DOHH2 (cell line): ENCODE results near the gene SOBP.

ENCODE experiments used
- CTCF ChIP-seq: fragments of 200-600 bp; sonication (generic); IDR thresholded peaks from one replicate; pipeline ENCODE4 v1.5.1; 2014; ENCODE audit warnings: antibody characterized with exemption, mild to moderate bottlenecking, low read depth, low read length; ENCODE audit not compliant: poor library complexity, severe bottlenecking
- EZH2phosphoT487 ChIP-seq: fragments of 200-600 bp; sonication (generic); IDR thresholded peaks from 2 replicates; pipeline ENCODE4 v1.6.1; 2017; ENCODE audit warnings: borderline replicate concordance, mild to moderate bottlenecking, antibody characterized with exemption, low read length, moderate library complexity, mixed read lengths

DNA sequence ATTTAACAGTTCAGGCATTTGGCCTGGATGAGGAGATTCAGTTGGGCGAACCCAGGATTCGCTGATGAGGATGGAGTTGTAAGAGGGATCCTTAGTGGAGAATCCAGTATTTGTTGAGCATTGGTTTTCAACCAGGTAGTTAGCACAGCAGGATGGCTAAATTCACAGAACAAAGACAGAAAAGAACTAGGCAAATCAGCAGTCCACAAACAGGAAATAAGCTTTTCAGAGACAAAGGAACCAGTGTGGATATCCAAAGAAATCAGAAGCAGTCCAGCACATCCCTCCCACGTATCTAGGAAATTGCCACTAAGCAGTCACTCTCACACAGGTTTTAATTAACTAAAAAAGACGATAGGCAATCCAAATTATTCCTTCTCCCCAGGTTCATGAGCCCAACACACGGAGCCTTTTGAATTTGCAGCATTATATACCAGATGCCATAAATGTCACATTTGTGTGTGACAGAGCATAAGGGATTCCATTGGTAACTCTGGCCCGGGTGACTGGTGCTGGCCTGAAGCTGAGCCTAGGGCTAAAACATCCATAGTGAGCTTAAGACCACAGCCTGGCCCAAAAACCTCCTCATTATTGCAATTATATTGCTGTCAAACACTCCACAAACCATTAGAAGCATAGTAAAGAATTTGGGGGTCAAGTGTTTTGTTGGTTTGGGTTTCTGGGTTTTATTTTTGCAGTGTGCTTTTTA lies 131.5 kb downstream of the SOBP start:
- TF ChIP-seq CTCF (no peak), EZH2phosphoT487 (no peak)
